Epithelial cell of proximal tubule (primary cell): ENCODE measurements around the gene SLC25A33. TPM values are rescaled to one million over a fixed set of nuclear protein-coding genes. Genes with fewer than 3 reads are reported as not detected.
"Not testable (repeated sequence)": the region's sequence is repeated elsewhere in the genome, so short reads cannot be mapped to it uniquely, and the experiment has no call there.

Experiments used
- DNase-seq: peaks from one replicate; pipeline ENCODE4 v3.0.0-alpha.2; 2011; ENCODE audit warnings: low read depth
- H3K4me3 ChIP-seq: 2 replicates; pipeline ENCODE4 v1.5.1; 2011; ENCODE audit warnings: low read depth, mild to moderate bottlenecking, low read length
- CTCF ChIP-seq: conservative IDR thresholded peaks from 2 replicates; pipeline ENCODE4 v1.5.1; 2012; ENCODE audit warnings: low read depth, mild to moderate bottlenecking, low read length
- total RNA-seq: library from RNA; depleted of rRNA; stranded (reverse); fragments of >200 nt; gene quantifications from 2 replicates; pipeline ENCODE4 v1.2.3, GENCODE V29; 2015

SLC25A33 gene
- total RNA-seq, 1 donor from 2014 or later: 6.2 TPM

GRCh38 chr1:9503001-9503675, 36.1 kb upstream of the SLC25A33 start:
- DNase-seq: no peak
- no peak overlapping the region for H3K4me3 ChIP-seq
- no peak for TF ChIP-seq CTCF

GRCh38 chr1:9505143-9505542, 34.1 kb upstream of the SLC25A33 start:
- TF ChIP-seq CTCF: no peak
- H3K4me3 ChIP-seq: no peak overlapping the region
- DNase-seq: no peak

- no peak overlapping the region for H3K4me3 ChIP-seq
- no peak for DNase-seq
- TF ChIP-seq CTCF: no peak
Observed at GRCh38 chr1:9506901-9507300, 32.4 kb upstream of the SLC25A33 start.

GRCh38 chr1:9510130-9510529, 29.1 kb upstream of the SLC25A33 start:
- DNase-seq: no peak
- H3K4me3 ChIP-seq: no peak overlapping the region
- no peak for TF ChIP-seq CTCF

- not testable (repeated sequence) for DNase-seq, H3K4me3 ChIP-seq
Observed at GRCh38 chr1:9515550-9515949, 23.7 kb upstream of the SLC25A33 start.

GRCh38 chr1:9518454-9518998, 20.7 kb upstream of the SLC25A33 start:
- TF ChIP-seq CTCF: no peak
- no peak overlapping the region for H3K4me3 ChIP-seq
- no peak for DNase-seq

GRCh38 chr1:9520411-9520810, 18.9 kb upstream of the SLC25A33 start:
- TF ChIP-seq CTCF: no peak
- no peak overlapping the region for H3K4me3 ChIP-seq
- DNase-seq: no peak
